ENCODE data around the gene PHEX. TPM values are rescaled to one million over a fixed set of nuclear protein-coding genes. Genes with fewer than 3 reads are reported as not detected.

PHEX gene
- total RNA-seq, 6 experiments from 2014 or later, result 0.05 to 0.10 (median 0.07) TPM

DNA sequence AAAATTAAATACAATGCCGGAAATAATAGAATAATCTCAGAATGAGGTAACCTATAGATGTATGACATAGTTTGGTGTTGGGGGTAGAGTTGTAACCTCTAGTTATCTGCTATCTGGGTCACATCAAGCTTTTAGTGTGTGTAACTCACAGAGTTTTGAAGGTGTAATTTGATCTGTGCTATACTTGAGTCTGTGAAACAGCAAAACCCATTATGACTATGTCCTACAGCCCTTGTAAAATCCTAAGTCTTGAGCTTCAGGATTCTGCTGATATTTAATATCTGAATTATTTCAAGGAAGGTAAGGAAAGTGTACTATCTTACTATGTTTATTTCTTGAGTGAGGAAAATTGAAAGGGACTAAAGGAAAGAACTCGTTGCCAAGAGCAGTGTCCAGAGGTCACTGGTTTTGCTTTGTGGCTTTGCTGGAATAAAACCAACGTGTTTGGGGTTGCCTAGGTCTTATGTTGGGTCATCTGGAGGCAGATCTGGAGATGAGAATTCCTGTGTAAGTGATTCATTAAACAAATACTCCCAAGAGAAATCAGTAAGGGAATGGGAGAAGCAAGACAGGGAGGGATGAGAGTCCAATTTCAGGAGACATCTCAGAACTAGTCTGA is 132.8 kb downstream of the PHEX start:
- Mint-ChIP-seq H3K27ac (no peak overlapping the region), H3K36me3 (ENCODE audit: low read depth) (no peaks in the 10 kb centered on the region), H3K4me1 (ENCODE audit: low read depth) (peaks cover 26% of the 10 kb centered on the region), H3K27me3 (ENCODE audit: insufficient read depth) (peaks cover 8% of the 10 kb centered on the region), H3K9me3 (no peaks in the 10 kb centered on the region), H3K4me3 (no peak overlapping the region; the same call in 1 of the 2 replicates)
- peak; percentile 7 for DNase-seq
- TF ChIP-seq, protein P1, sequence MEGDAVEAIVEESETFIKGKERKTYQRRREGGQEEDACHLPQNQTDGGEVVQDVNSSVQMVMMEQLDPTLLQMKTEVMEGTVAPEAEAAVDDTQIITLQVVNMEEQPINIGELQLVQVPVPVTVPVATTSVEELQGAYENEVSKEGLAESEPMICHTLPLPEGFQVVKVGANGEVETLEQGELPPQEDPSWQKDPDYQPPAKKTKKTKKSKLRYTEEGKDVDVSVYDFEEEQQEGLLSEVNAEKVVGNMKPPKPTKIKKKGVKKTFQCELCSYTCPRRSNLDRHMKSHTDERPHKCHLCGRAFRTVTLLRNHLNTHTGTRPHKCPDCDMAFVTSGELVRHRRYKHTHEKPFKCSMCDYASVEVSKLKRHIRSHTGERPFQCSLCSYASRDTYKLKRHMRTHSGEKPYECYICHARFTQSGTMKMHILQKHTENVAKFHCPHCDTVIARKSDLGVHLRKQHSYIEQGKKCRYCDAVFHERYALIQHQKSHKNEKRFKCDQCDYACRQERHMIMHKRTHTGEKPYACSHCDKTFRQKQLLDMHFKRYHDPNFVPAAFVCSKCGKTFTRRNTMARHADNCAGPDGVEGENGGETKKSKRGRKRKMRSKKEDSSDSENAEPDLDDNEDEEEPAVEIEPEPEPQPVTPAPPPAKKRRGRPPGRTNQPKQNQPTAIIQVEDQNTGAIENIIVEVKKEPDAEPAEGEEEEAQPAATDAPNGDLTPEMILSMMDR (IDR thresholded peaks at IDR 0.05), result no peak

DNA sequence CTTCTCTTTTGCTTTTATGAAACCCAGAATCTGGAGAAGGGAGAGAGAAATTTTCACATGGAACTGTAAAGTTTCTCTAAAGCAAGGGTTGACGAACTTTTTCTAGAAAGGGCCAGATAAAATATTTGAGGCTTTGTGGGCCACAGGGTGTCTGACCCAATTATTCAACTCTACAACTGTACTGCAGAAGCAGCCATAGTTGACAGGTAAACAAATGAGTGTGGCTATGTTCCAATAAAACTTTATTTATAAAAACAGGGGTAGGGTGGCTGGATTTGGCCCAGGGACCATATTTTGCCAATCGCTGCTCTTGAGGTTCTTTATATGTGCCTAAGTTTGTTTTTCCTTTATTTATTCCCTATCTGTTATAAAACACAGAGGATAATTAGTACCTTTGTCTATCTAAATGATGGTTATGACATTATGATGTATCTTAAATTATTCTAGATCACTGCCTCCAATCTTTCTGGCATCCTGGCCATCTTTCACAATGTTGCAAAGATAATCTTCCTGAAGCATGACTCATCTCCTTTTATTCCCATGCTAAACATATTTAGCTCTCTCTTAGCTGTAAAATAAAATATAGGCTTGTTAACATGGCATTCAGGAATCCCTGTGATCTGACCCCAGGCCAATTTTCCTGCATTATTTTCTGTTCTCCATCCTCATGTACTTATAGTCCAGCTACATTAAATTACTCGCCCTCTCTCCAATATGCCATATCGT is 133.8 kb downstream of the PHEX start:
- DNase-seq, result peak; percentile 1
- Mint-ChIP-seq H3K4me3 (no peak overlapping the region), H3K4me1 (ENCODE audit: low read depth) (peaks cover 26% of the 10 kb centered on the region), H3K36me3 (ENCODE audit: low read depth) (no peaks in the 10 kb centered on the region), H3K27ac (no peak overlapping the region; the same call in 1 of the 2 replicates), H3K9me3 (no peaks in the 10 kb centered on the region), H3K27me3 (ENCODE audit: insufficient read depth) (peaks cover 13% of the 10 kb centered on the region)
- TF ChIP-seq, protein P1 (IDR thresholded peaks at IDR 0.05), result no peak

DNA sequence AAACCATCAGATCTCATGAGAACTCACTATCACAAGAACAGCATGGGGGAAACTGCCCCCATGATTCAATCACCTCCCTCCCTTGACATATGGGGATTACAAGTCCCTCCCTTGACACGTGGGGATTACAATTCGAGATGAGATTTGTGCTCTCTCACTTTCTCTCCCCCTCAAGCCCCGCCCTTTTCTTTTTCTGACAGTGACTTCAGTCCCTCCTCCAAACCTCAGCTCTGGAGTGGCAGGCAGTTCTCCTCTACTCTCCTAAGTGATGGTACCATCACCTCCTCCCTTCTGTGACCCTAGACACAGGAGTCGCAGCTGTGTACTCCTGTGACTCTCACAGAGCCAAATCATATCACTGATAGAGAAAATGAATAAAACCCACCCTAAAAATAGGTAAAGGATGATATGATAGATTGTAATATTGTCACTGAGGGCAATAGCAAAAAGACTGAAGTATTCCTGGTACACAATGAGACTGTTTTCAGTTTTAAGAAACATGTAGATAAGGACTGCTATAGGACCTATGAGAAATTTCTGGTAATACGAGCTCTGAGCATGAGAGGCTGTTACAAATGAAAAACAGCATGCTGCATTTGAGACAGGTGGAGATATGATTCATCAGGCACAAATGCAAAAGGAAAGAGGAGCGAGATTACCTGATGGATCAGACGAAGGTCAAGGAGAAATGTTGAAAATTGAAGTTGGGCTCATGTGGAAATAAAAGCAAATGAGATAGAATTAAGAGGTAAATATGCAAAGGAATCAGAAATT is 139.3 kb downstream of the PHEX start:
- peaks cover 5% of the 10 kb centered on the region for H3K4me1 Mint-ChIP-seq (ENCODE audit: low read depth)
- H3K27me3 Mint-ChIP-seq (ENCODE audit: insufficient read depth), result peaks cover 13% of the 10 kb centered on the region
- no peak overlapping the region for H3K4me3 Mint-ChIP-seq
- no peak for DNase-seq
- no peaks in the 10 kb centered on the region for H3K36me3 Mint-ChIP-seq (ENCODE audit: low read depth)
- TF ChIP-seq, protein P1 (IDR thresholded peaks at IDR 0.05), result no peak
- no peak overlapping the region for H3K27ac Mint-ChIP-seq
- H3K9me3 Mint-ChIP-seq, result no peaks in the 10 kb centered on the region

DNA sequence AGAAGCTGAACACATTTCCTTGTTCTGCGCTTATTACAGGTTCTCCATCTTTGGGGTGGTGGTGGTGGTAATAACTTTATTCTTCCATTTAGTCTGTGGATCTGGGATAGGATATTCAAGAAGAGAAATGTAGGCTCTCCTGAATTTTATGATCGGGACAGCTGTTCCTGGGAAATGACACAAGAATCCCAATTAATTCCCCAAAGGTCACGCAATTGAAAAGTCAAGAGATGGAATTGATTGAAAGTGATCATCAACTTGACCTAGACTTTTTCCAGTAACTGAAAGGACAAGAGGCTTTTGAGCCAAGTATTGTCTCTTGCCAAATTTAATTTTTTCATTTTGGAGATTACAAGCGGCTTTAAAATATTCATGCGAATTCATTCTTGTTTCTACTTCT is 141.8 kb downstream of the PHEX start:
- H3K27me3 Mint-ChIP-seq (ENCODE audit: insufficient read depth), result peaks cover 13% of the 10 kb centered on the region
- no peak for DNase-seq
- H3K4me3 Mint-ChIP-seq, result no peak overlapping the region
- no peaks in the 10 kb centered on the region for H3K4me1 Mint-ChIP-seq (ENCODE audit: low read depth)
- H3K9me3 Mint-ChIP-seq, result no peaks in the 10 kb centered on the region
- H3K27ac Mint-ChIP-seq, result no peak overlapping the region
- H3K36me3 Mint-ChIP-seq (ENCODE audit: low read depth), result no peaks in the 10 kb centered on the region
- TF ChIP-seq, protein P1 (IDR thresholded peaks at IDR 0.05), result no peak

DNA sequence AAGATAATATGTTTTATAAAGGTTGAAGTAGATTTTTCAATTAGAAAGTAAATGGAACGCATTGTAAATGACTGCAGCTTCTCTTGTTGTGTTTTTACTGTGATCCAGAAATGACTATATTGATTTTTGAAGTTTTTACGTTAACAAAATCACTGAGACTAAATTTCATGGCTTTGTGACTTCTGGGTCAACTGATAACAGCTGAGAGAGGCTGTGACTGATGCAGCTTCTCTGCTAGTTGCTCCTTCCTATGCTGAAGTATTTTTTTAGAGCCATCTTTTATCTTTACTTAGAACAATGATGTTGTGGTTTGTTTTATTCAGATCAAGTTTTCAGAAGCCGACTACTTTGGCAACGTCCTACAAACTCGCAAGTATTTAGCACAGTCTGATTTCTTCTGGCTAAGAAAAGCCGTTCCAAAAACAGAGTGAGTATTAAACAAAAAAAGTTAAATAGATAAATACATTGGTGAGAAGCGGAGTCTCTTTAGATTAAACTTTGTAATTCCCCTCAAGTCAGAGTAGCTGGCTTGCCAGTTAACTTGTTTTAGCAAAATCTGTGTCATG is 145.9 kb downstream of the PHEX start:
- Mint-ChIP-seq H3K4me1 (ENCODE audit: low read depth) (no peaks in the 10 kb centered on the region), H3K27ac (no peak overlapping the region), H3K4me3 (no peak overlapping the region), H3K27me3 (ENCODE audit: insufficient read depth) (peaks cover 2% of the 10 kb centered on the region; the same call in 1 of the 2 replicates), H3K36me3 (ENCODE audit: low read depth) (no peaks in the 10 kb centered on the region), H3K9me3 (no peaks in the 10 kb centered on the region)
- TF ChIP-seq, protein P1 (IDR thresholded peaks at IDR 0.05), result no peak
- DNase-seq, result no peak

Measured in HFFc6 (cell line).